ENCODE data around the gene CLIC1.

DNA sequence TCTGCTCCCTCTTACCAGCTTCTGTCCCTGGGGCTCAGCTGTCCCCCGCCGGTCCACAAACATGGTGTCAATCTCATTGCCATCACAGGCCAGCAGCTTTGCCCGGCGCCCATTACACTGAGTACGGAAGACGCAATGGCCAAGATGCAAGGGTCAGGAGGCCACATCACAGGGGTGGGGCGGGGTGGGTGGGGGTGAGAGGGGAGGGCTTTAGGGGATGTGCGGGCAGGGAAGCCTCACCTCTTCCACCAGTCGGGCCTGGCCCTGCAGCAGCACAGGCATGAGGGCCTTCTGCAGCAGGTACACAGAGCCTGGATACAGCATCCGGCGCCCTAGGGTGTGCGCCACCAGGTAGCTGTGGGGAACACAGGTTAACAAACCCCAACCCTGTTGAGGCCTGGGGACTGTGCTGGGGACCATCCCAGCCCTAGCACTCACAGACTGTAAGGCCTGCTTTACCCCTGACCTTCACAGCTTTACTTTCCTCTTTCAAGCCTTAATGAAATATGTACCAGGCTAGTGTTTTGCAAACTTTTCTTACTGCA is 44.7 kb downstream of the CLIC1 start:
- TF ChIP-seq, protein P1, sequence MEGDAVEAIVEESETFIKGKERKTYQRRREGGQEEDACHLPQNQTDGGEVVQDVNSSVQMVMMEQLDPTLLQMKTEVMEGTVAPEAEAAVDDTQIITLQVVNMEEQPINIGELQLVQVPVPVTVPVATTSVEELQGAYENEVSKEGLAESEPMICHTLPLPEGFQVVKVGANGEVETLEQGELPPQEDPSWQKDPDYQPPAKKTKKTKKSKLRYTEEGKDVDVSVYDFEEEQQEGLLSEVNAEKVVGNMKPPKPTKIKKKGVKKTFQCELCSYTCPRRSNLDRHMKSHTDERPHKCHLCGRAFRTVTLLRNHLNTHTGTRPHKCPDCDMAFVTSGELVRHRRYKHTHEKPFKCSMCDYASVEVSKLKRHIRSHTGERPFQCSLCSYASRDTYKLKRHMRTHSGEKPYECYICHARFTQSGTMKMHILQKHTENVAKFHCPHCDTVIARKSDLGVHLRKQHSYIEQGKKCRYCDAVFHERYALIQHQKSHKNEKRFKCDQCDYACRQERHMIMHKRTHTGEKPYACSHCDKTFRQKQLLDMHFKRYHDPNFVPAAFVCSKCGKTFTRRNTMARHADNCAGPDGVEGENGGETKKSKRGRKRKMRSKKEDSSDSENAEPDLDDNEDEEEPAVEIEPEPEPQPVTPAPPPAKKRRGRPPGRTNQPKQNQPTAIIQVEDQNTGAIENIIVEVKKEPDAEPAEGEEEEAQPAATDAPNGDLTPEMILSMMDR (IDR thresholded peaks at IDR 0.05), result no peak
- no peak for TF ChIP-seq POLR2A (IDR thresholded peaks at IDR 0.05)
